Stimulated activated CD8-positive, alpha-beta memory T cell treated with anti-CD3 and anti-CD28 coated beads, Interleukin-12 subunit alpha, Interleukin-12 subunit beta, amount 100 ng/mL, for 1 hour (primary cell): ENCODE measurements around the gene F10.

ENCODE experiments used
- DNase-seq: peaks from one replicate; pipeline ENCODE4 v3.0.0-alpha.2; 2020; ENCODE audit warnings: low read depth

Gene F10

GRCh38 chr13:113171250-113172125, 48.9 kb downstream of the F10 start:
- no peak for DNase-seq

GRCh38 chr13:113172419-113172926, 49.9 kb downstream of the F10 start:
- DNase-seq = no peak

GRCh38 chr13:113176280-113176679, 53.7 kb downstream of the F10 start:
- peak; percentile 46 for DNase-seq

- no peak for DNase-seq
These were observed 54.2 kb downstream of the F10 start for GRCh38 chr13:113176822-113177221.

- DNase-seq = no peak
These were observed 55.7 kb downstream of the F10 start for GRCh38 chr13:113178070-113178895.

GRCh38 chr13:113178896-113179167, 56.2 kb downstream of the F10 start:
- no peak for DNase-seq

GRCh38 chr13:113179374-113180230, 57.0 kb downstream of the F10 start:
- no peak for DNase-seq

- no peak for DNase-seq
These were observed 59.4 kb downstream of the F10 start for GRCh38 chr13:113182046-113182445.

GRCh38 chr13:113183450-113184129, 61.0 kb downstream of the F10 start:
- no peak for DNase-seq

- DNase-seq = no peak
These were observed 62.2 kb downstream of the F10 start for GRCh38 chr13:113184568-113185440.

- DNase-seq = no peak
These were observed 63.7 kb downstream of the F10 start for GRCh38 chr13:113186061-113186900.

GRCh38 chr13:113187263-113187669, 64.7 kb downstream of the F10 start:
- DNase-seq = no peak

- no peak for DNase-seq
These were observed 65.5 kb downstream of the F10 start for GRCh38 chr13:113187883-113188665.

- no peak for DNase-seq
These were observed 67.6 kb downstream of the F10 start for GRCh38 chr13:113190181-113190580.

GRCh38 chr13:113192279-113192678, 69.7 kb downstream of the F10 start:
- DNase-seq = no peak

GRCh38 chr13:113192902-113193301, 70.3 kb downstream of the F10 start:
- no peak for DNase-seq

- DNase-seq = no peak
These were observed 72.8 kb downstream of the F10 start for GRCh38 chr13:113195360-113195759.

- DNase-seq = no peak
These were observed 74.6 kb downstream of the F10 start for GRCh38 chr13:113196970-113197737.
